Esophagus muscularis mucosa (tissue), 4 donors: ENCODE data around the gene PTPRJ. TPM values are rescaled to one million over a fixed set of nuclear protein-coding genes. Genes with fewer than 3 reads are reported as not detected.

Experiments used
- DNase-seq: peaks from one replicate; pipeline ENCODE4 v3.0.0-alpha.2; 2017; ENCODE audit errors: extremely low spot score
- H3K27ac ChIP-seq, 4 donors: fragments of 200-600 bp; sonication (generic); replicated peaks in 1 of 4; 1 replicate in 3 of 4; 2 replicates in 1 of 4; pipeline ENCODE4 v1.5.1; 2016 to 2019; ENCODE audit warnings: mild to moderate bottlenecking in 1 of 4
- H3K27me3 ChIP-seq, 4 donors: fragments of 200-600 bp; sonication (generic); one replicate each; pipeline versions ENCODE4 v1.5.1 to v1.6.0; 2016 to 2019
- H3K36me3 ChIP-seq, 4 donors: fragments of 200-600 bp; sonication (generic); one replicate each; pipeline ENCODE4 v1.5.1; 2016 to 2019
- H3K4me1 ChIP-seq, 4 donors: fragments of 200-600 bp; sonication (generic); one replicate each; pipeline ENCODE4 v1.5.1; 2016 to 2019
- H3K4me3 ChIP-seq, 4 donors: fragments of 200-600 bp; sonication (generic); 1 replicate in 2 of 4; 2 replicates in 2 of 4; pipeline ENCODE4 v1.5.1; 2016 to 2019; ENCODE audit warnings: mild to moderate bottlenecking in 4 of 4, moderate library complexity in 1 of 4
- H3K9me3 ChIP-seq, 4 donors: fragments of 200-600 bp; sonication (generic); 1 replicate in 3 of 4; 2 replicates in 1 of 4; pipeline ENCODE4 v1.5.1; 2016 to 2019
- EP300 ChIP-seq: sonication (generic); formaldehyde crosslinking; IDR thresholded peaks from one replicate; pipeline ENCODE4 v1.6.1; 2017; ENCODE audit warnings: antibody characterized with exemption
- POLR2A ChIP-seq: fragments of 450-650 bp; IDR thresholded peaks from one replicate; pipeline ENCODE4 v1.6.1; 2017; ENCODE audit warnings: antibody characterized with exemption, moderate library complexity, mild to moderate bottlenecking, low read depth
- POLR2AphosphoS5 ChIP-seq, 2 donors: sonication (generic); formaldehyde crosslinking; IDR thresholded peaks; one replicate each; pipeline ENCODE4 v1.6.1; 2017; ENCODE audit warnings: antibody characterized with exemption in 2 of 2
- WGBS: methylation state at CpG from one replicate; pipeline ENCODE4 v1.1.5; 2018; 5-methylcytosine and 5-hydroxymethylcytosine counted together
- intact Hi-C: fragments of 100-400 bp; cut with DNase I; formaldehyde crosslinking; loops from one replicate; pipeline ENCODE4 v1.15.1; 2023
- total RNA-seq, 4 donors: library from RNA; depleted of rRNA; stranded (reverse); fragments of >200 nt; gene quantifications; one replicate each; pipeline versions ENCODE4 v1.1.0 to v1.2.1, GENCODE V29; 2016
- TF ChIP-seq, protein P1 (sequence below), 3 experiments: fragments of 200-600 bp in 2 of 3; fragments of 450-650 bp in 1 of 3; sonication (generic) in 2 of 3; IDR thresholded peaks; one replicate each; pipeline ENCODE4 v1.5.1; 2017 to 2019; ENCODE audit warnings: antibody characterized with exemption in 3 of 3, mild to moderate bottlenecking in 2 of 3, moderate library complexity in 1 of 3

PTPRJ gene
- total RNA-seq, 4 donors from 2014 or later: 8.3 to 14.1 (median 10.5) TPM

DNA sequence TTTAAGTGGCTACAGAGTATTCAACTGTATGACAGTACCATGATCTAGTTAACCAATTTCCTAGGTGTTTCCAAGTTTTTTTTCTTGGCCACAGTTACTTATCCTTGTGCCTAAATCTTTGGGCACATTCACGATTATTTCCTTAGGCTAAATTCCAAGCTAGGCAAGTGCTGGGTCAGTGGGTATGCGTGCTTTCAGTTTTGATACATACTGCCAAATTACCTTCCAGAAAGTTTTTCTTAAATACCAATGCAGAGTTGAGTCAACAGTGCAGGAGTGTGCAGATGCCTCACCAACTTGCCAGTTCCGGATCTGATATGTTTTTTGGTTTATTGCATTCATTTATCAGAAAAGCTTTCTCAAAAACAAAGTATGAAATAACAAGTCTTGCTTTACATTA lies 168.4 kb downstream of the PTPRJ start:
- Histone ChIP-seq H3K9me3 (peaks cover 0 to 5% (median 0%) of the 10 kb centered on the region in 4 donors), H3K4me1 (no peaks in the 10 kb centered on the region), H3K27ac (no peak overlapping the region), H3K36me3 (peaks cover 0 to 40% (median 11%) of the 10 kb centered on the region in 4 donors), H3K27me3 (no peaks in the 10 kb centered on the region), H3K4me3 (no peak overlapping the region)
- intact Hi-C loops: no loop called here
- WGBS: 79% methylated on average over 3 of the region's 3 CpGs
- no peak for DNase-seq
- no peak for TF ChIP-seq POLR2AphosphoS5 (IDR thresholded peaks at IDR 0.05)
- no peak for TF ChIP-seq POLR2A
- TF ChIP-seq, protein P1, sequence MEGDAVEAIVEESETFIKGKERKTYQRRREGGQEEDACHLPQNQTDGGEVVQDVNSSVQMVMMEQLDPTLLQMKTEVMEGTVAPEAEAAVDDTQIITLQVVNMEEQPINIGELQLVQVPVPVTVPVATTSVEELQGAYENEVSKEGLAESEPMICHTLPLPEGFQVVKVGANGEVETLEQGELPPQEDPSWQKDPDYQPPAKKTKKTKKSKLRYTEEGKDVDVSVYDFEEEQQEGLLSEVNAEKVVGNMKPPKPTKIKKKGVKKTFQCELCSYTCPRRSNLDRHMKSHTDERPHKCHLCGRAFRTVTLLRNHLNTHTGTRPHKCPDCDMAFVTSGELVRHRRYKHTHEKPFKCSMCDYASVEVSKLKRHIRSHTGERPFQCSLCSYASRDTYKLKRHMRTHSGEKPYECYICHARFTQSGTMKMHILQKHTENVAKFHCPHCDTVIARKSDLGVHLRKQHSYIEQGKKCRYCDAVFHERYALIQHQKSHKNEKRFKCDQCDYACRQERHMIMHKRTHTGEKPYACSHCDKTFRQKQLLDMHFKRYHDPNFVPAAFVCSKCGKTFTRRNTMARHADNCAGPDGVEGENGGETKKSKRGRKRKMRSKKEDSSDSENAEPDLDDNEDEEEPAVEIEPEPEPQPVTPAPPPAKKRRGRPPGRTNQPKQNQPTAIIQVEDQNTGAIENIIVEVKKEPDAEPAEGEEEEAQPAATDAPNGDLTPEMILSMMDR (IDR thresholded peaks at IDR 0.05): no peak
- no peak for TF ChIP-seq EP300

DNA sequence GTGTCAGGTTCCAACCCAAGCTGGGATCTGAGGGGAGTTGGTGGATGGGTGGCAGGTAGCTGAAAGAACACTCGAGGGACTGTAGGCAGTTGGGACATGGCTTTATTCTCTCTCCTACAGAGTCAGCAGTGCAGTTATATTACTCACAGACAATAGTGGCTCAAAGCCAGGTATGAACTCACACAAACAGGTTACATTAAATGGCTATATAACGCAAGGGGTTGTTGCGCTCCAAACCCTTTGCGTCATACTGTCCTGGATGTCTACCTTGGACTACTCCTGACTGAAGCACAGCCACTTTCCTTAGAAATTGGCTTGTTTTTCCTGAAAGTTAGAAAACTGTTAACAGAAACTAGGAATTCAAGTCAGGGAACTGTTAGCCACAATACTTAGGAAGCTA lies 169.9 kb downstream of the PTPRJ start:
- H3K4me1 ChIP-seq: no peaks in the 10 kb centered on the region
- WGBS: 80% methylated on average over 4 of the region's 4 CpGs
- H3K4me3 ChIP-seq: no peak overlapping the region
- no peak for TF ChIP-seq POLR2A
- H3K36me3 ChIP-seq: peaks cover 0 to 48% (median 9%) of the 10 kb centered on the region in 4 donors
- DNase-seq: no peak
- H3K27me3 ChIP-seq: no peaks in the 10 kb centered on the region
- intact Hi-C loops: no loop called here
- H3K27ac ChIP-seq: no peak overlapping the region
- peaks cover 0 to 5% (median 0%) of the 10 kb centered on the region in 4 donors for H3K9me3 ChIP-seq

DNA sequence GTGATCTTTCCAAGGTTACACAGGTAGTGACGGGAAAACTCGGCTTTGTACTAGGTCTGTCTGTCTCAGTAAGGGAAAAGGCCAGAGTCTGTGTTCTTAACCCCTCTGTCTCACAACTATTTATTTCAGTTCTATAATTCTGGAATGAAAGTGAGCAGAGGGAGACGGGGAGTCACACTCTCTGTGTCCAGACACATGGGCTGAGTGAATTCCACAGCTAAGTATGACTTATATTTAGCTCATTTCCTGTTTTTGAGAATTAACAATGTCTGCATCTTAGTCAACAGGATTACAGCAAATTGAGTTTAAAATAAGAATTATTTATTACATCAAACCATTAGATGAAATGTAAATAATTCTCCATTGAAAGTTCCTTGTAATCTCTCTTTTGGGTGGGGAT lies 173.8 kb downstream of the PTPRJ start:
- DNase-seq: no peak
- peaks cover 0 to 5% (median 0%) of the 10 kb centered on the region in 4 donors for H3K9me3 ChIP-seq
- peaks cover 0 to 59% (median 18%) of the 10 kb centered on the region in 4 donors for H3K36me3 ChIP-seq
- intact Hi-C loops: no loop called here
- no peak overlapping the region for H3K27ac ChIP-seq
- no peaks in the 10 kb centered on the region for H3K4me1 ChIP-seq
- no peak overlapping the region for H3K4me3 ChIP-seq
- 92% methylated on average over 3 of the region's 3 CpGs for WGBS
- TF ChIP-seq EP300: no peak
- TF ChIP-seq, protein P1 (IDR thresholded peaks at IDR 0.05): no peak
- TF ChIP-seq POLR2A: no peak
- TF ChIP-seq POLR2AphosphoS5 (IDR thresholded peaks at IDR 0.05): no peak
- H3K27me3 ChIP-seq: no peaks in the 10 kb centered on the region

DNA sequence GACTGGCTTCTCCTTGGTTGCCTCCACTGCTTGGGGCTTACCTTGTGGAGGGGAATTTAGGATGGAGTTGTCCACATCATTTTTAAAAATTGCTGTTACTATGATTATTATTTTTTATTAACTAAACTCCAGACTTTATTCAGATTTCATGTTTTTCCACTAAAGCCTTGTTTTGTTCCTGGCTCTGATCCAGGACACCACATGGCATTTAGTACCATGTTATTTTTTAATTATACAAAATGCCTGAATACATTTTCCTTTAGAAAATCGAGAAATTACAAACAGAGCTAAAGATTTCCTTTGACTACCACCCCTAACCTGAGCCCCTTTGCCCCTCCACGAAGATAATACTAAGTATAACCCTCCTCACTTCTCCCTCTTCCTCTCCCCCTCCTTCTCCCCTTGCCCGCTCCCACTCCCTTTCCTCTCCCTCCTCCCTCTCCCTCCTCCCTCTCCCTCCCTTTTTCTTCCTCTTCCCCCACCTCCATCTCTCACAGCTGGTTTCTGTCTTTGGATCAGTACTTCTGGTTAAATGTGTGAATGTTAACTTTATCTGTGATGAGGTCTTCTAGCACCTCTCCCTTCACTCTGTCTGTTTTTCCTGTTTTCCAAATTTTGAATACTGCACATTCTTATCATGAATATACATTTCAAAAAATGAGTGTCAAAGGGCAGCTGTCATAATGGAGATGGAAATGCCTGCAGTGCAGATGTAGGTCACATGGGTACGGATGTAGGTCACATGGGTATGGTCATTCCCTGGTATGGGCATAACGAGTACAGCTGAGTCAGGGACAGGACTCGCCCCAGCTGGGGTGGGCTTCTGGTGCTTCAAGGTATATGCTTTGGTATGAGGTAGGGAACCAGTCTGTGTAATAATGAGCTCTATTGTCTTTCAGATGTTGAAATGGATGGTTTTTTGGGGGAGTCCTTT lies 181.9 kb downstream of the PTPRJ start:
- 56% methylated on average over 6 of the region's 6 CpGs for WGBS
- Histone ChIP-seq H3K9me3 (no peaks in the 10 kb centered on the region), H3K36me3 (peaks cover 0 to 22% (median 1%) of the 10 kb centered on the region in 4 donors), H3K4me3 (no peak overlapping the region), H3K4me1 (no peaks in the 10 kb centered on the region), H3K27ac (no peak overlapping the region), H3K27me3 (no peaks in the 10 kb centered on the region)
- DNase-seq: no peak
- TF ChIP-seq, protein P1 (IDR thresholded peaks at IDR 0.05): no peak
- TF ChIP-seq POLR2AphosphoS5 (IDR thresholded peaks at IDR 0.05): no peak
- TF ChIP-seq EP300: no peak
- TF ChIP-seq POLR2A: no peak
- intact Hi-C loops: no loop called here

DNA sequence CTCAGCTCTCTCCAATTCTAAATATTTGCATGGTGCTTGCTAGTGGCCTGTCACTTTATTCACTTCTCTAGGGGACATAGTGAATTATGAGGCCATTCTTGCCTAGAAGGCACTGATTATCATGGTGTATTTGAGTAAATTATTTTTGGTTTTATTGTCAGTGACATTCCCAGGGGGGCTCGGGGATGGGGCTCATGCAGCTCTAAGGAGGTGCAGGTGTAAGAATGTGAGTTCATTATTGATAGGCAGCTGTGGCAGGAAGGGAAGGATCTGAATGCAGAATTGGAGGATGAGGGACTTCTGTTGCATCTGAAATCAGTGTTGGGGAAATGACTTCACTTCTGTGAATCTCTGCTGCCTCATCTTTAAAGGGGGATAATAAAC lies 182.5 kb downstream of the PTPRJ start:
- Histone ChIP-seq H3K4me1 (no peaks in the 10 kb centered on the region), H3K27ac (no peak overlapping the region), H3K4me3 (no peak overlapping the region), H3K36me3 (peaks cover 0 to 16% (median 0%) of the 10 kb centered on the region in 4 donors), H3K9me3 (no peaks in the 10 kb centered on the region), H3K27me3 (no peaks in the 10 kb centered on the region)
- DNase-seq: no peak
- 50% methylated on average over 1 of the region's 1 CpG for WGBS
- intact Hi-C loops: no loop called here
- TF ChIP-seq EP300 (no peak), POLR2AphosphoS5 (IDR thresholded peaks at IDR 0.05) (no peak)
- TF ChIP-seq, protein P1 (IDR thresholded peaks at IDR 0.05): no peak
